ENCODE data around the gene FRMD4B.
A peak's percentile ranks its signal among the peaks of the same experiment; 100 is the strongest.
"Not testable (repeated sequence)": the region's sequence is repeated elsewhere in the genome, so short reads cannot be mapped to it uniquely, and the experiment has no call there.

Gene FRMD4B

GRCh38 chr3:69266585-69266984 lies 119.3 kb downstream of the FRMD4B start:
- FAIRE-seq (no peak), DNase-seq (ENCODE audit: insufficient read length, low spot score) (no peak)
- TF ChIP-seq POLR2AphosphoS5 (IDR thresholded peaks at IDR 0.05; ENCODE audit: low read depth, low read length) (no peak), SPI1 (IDR thresholded peaks at IDR 0.05; ENCODE audit: low read depth, low read length) (no peak), POU2F2 (IDR thresholded peaks at IDR 0.05; ENCODE audit: low read depth, low read length) (no peak), TAF1 (IDR thresholded peaks at IDR 0.05; ENCODE audit: low read depth, low read length) (no peak), POLR2A (IDR thresholded peaks at IDR 0.05; ENCODE audit: low read depth, low read length) (no peak), PAX5 (IDR thresholded peaks at IDR 0.05; ENCODE audit: insufficient read depth, low read length, severe bottlenecking) (no peak)

- not testable (repeated sequence) for FAIRE-seq; DNase-seq (ENCODE audit: insufficient read length, low spot score)
Observed at GRCh38 chr3:69266071-69266470, 119.8 kb downstream of the FRMD4B start.

- not testable (repeated sequence) for FAIRE-seq; DNase-seq (ENCODE audit: insufficient read length, low spot score)
Observed at GRCh38 chr3:69260843-69261405, 125.0 kb downstream of the FRMD4B start.

GRCh38 chr3:69260216-69260787 lies 125.6 kb downstream of the FRMD4B start:
- FAIRE-seq (no peak), DNase-seq (ENCODE audit: insufficient read length, low spot score) (no peak)
- TF ChIP-seq PAX5 (IDR thresholded peaks at IDR 0.05; ENCODE audit: insufficient read depth, low read length, severe bottlenecking): no peak
- no peak for TF ChIP-seq POU2F2 (IDR thresholded peaks at IDR 0.05; ENCODE audit: low read depth, low read length)
- no peak for TF ChIP-seq POLR2A (IDR thresholded peaks at IDR 0.05; ENCODE audit: low read depth, low read length)
- no peak for TF ChIP-seq TAF1 (IDR thresholded peaks at IDR 0.05; ENCODE audit: low read depth, low read length)
- no peak for TF ChIP-seq POLR2AphosphoS5 (IDR thresholded peaks at IDR 0.05; ENCODE audit: low read depth, low read length)
- TF ChIP-seq SPI1 (IDR thresholded peaks at IDR 0.05; ENCODE audit: low read depth, low read length): no peak

GRCh38 chr3:69259125-69259524 lies 126.8 kb downstream of the FRMD4B start:
- no peak for FAIRE-seq
- no peak for DNase-seq (ENCODE audit: insufficient read length, low spot score)

GRCh38 chr3:69255928-69256327 lies 130.0 kb downstream of the FRMD4B start:
- FAIRE-seq (no peak), DNase-seq (ENCODE audit: insufficient read length, low spot score) (no peak)
- TF ChIP-seq POU2F2 (IDR thresholded peaks at IDR 0.05; ENCODE audit: low read depth, low read length) (no peak), SPI1 (IDR thresholded peaks at IDR 0.05; ENCODE audit: low read depth, low read length) (no peak), POLR2A (IDR thresholded peaks at IDR 0.05; ENCODE audit: low read depth, low read length) (no peak), TAF1 (IDR thresholded peaks at IDR 0.05; ENCODE audit: low read depth, low read length) (no peak), POLR2AphosphoS5 (IDR thresholded peaks at IDR 0.05; ENCODE audit: low read depth, low read length) (no peak), PAX5 (IDR thresholded peaks at IDR 0.05; ENCODE audit: insufficient read depth, low read length, severe bottlenecking) (no peak)

More at GRCh38 chr3:69259125-69259524, 126.8 kb downstream of the FRMD4B start:
- TF ChIP-seq POU2F2 (IDR thresholded peaks at IDR 0.05; ENCODE audit: low read depth, low read length) (no peak), SPI1 (IDR thresholded peaks at IDR 0.05; ENCODE audit: low read depth, low read length) (no peak), POLR2AphosphoS5 (IDR thresholded peaks at IDR 0.05; ENCODE audit: low read depth, low read length) (no peak), POLR2A (IDR thresholded peaks at IDR 0.05; ENCODE audit: low read depth, low read length) (no peak), PAX5 (IDR thresholded peaks at IDR 0.05; ENCODE audit: insufficient read depth, low read length, severe bottlenecking) (no peak)

- TF ChIP-seq POU2F2 (IDR thresholded peaks at IDR 0.05; ENCODE audit: low read depth, low read length): no peak
- no peak for TF ChIP-seq POLR2A (IDR thresholded peaks at IDR 0.05; ENCODE audit: low read depth, low read length)
- no peak for TF ChIP-seq SPI1 (IDR thresholded peaks at IDR 0.05; ENCODE audit: low read depth, low read length)
- TF ChIP-seq PAX5 (IDR thresholded peaks at IDR 0.05; ENCODE audit: insufficient read depth, low read length, severe bottlenecking): no peak
- TF ChIP-seq POLR2AphosphoS5 (IDR thresholded peaks at IDR 0.05; ENCODE audit: low read depth, low read length): no peak
- TF ChIP-seq TAF1 (IDR thresholded peaks at IDR 0.05; ENCODE audit: low read depth, low read length): no peak
- FAIRE-seq: no peak
- DNase-seq (ENCODE audit: insufficient read length, low spot score): no peak
Observed at GRCh38 chr3:69254351-69254750, 131.5 kb downstream of the FRMD4B start.

GRCh38 chr3:69252631-69253030 lies 133.3 kb downstream of the FRMD4B start:
- DNase-seq (ENCODE audit: insufficient read length, low spot score) (no peak), FAIRE-seq (no peak)
- no peak for TF ChIP-seq POLR2AphosphoS5 (IDR thresholded peaks at IDR 0.05; ENCODE audit: low read depth, low read length)
- no peak for TF ChIP-seq POU2F2 (IDR thresholded peaks at IDR 0.05; ENCODE audit: low read depth, low read length)
- TF ChIP-seq POLR2A (IDR thresholded peaks at IDR 0.05; ENCODE audit: low read depth, low read length): no peak
- TF ChIP-seq SPI1 (IDR thresholded peaks at IDR 0.05; ENCODE audit: low read depth, low read length): no peak
- TF ChIP-seq PAX5 (IDR thresholded peaks at IDR 0.05; ENCODE audit: insufficient read depth, low read length, severe bottlenecking): no peak
- no peak for TF ChIP-seq TAF1 (IDR thresholded peaks at IDR 0.05; ENCODE audit: low read depth, low read length)

GRCh38 chr3:69252141-69252540 lies 133.7 kb downstream of the FRMD4B start:
- DNase-seq (ENCODE audit: insufficient read length, low spot score) (no peak), FAIRE-seq (no peak)
- TF ChIP-seq TAF1 (IDR thresholded peaks at IDR 0.05; ENCODE audit: low read depth, low read length) (no peak), POU2F2 (IDR thresholded peaks at IDR 0.05; ENCODE audit: low read depth, low read length) (no peak), PAX5 (IDR thresholded peaks at IDR 0.05; ENCODE audit: insufficient read depth, low read length, severe bottlenecking) (no peak), POLR2AphosphoS5 (IDR thresholded peaks at IDR 0.05; ENCODE audit: low read depth, low read length) (no peak), POLR2A (IDR thresholded peaks at IDR 0.05; ENCODE audit: low read depth, low read length) (no peak), SPI1 (IDR thresholded peaks at IDR 0.05; ENCODE audit: low read depth, low read length) (peak; percentile 30; the same call in 1 of the 2 replicates)

GRCh38 chr3:69251078-69251805 lies 134.6 kb downstream of the FRMD4B start:
- DNase-seq (ENCODE audit: insufficient read length, low spot score): no peak
- TF ChIP-seq POU2F2 (IDR thresholded peaks at IDR 0.05; ENCODE audit: low read depth, low read length) (no peak), PAX5 (IDR thresholded peaks at IDR 0.05; ENCODE audit: insufficient read depth, low read length, severe bottlenecking) (no peak), SPI1 (IDR thresholded peaks at IDR 0.05; ENCODE audit: low read depth, low read length) (no peak), POLR2A (IDR thresholded peaks at IDR 0.05; ENCODE audit: low read depth, low read length) (no peak), TAF1 (IDR thresholded peaks at IDR 0.05; ENCODE audit: low read depth, low read length) (no peak), POLR2AphosphoS5 (IDR thresholded peaks at IDR 0.05; ENCODE audit: low read depth, low read length) (no peak)
- no peak for FAIRE-seq
